Aorta (tissue), 5 donors: ENCODE measurements around the gene FHDC1. TPM values are rescaled to one million over a fixed set of nuclear protein-coding genes. Genes with fewer than 3 reads are reported as not detected.

ENCODE experiments used
- ATAC-seq: fragments of 200-7000 bp; cut with Tn5 transposase; one replicate; pipeline ENCODE4 v1.9.1; 2022; ENCODE audit warnings: moderate library complexity; ENCODE audit not compliant: low FRiP score
- DNase-seq, 2 donors: peaks; one replicate each; pipeline ENCODE4 v3.0.0-alpha.2; 2020
- H3K27ac ChIP-seq, 2 donors: one replicate each; pipeline ENCODE4 v1.5.1; 2013; ENCODE audit warnings: low read length in 2 of 2, mild to moderate bottlenecking in 2 of 2, moderate library complexity in 2 of 2, control low read depth in 1 of 2, inconsistent platforms in 1 of 2, low read depth in 1 of 2
- H3K27me3 ChIP-seq, 2 donors: one replicate each; pipeline ENCODE4 v1.6.1; 2013; ENCODE audit warnings: control low read depth in 1 of 2, low read length in 1 of 2, mild to moderate bottlenecking in 1 of 2, moderate library complexity in 1 of 2; ENCODE audit not compliant: insufficient read depth in 2 of 2, control insufficient read depth in 1 of 2
- H3K36me3 ChIP-seq, 2 donors: one replicate each; pipeline ENCODE4 v1.6.1; 2013; ENCODE audit warnings: control low read depth in 1 of 2, low read length in 1 of 2, mild to moderate bottlenecking in 1 of 2; ENCODE audit not compliant: insufficient read depth in 2 of 2, control insufficient read depth in 1 of 2
- H3K4me1 ChIP-seq, 2 donors: one replicate each; pipeline ENCODE4 v1.6.1; 2013; ENCODE audit warnings: low read length in 2 of 2, control low read depth in 1 of 2, mild to moderate bottlenecking in 1 of 2, moderate library complexity in 1 of 2; ENCODE audit not compliant: insufficient read depth in 2 of 2, control insufficient read depth in 1 of 2
- H3K4me3 ChIP-seq, 2 donors: one replicate each; pipeline ENCODE4 v1.5.1; 2013; ENCODE audit warnings: low read length in 2 of 2, control low read depth in 1 of 2, mild to moderate bottlenecking in 1 of 2
- H3K9me3 ChIP-seq: one replicate; pipeline ENCODE4 v1.6.1; 2013; ENCODE audit warnings: mild to moderate bottlenecking, low read length; ENCODE audit not compliant: control insufficient read depth
- WGBS, 2 donors: extraction: QIAGEN DNeasy Blood & Tissue Kit; methylation state at CpG; one replicate each; pipeline ENCODE4 v1.1.7; 2013; 5-methylcytosine and 5-hydroxymethylcytosine counted together
- intact Hi-C, 2 donors: fragments of 100-400 bp; cut with DNase I; formaldehyde crosslinking; loops; one replicate each; pipeline versions ENCODE4 v1.14.2 to v1.15.0; 2022
- polyA plus RNA-seq, 2 donors: library from polyadenylated mRNA; stranded (reverse); fragments of 200-250 nt; gene quantifications; one replicate each; pipeline ENCODE4 v1.2.3, GENCODE V29; 2013
- total RNA-seq, 2 donors: library from RNA; stranded (reverse); fragmentation: NEBNext Ultra II Directional; extraction: Animal tissue kit (Norgen Biotek cat#: 25700); gene quantifications; one replicate each; pipeline ENCODE4 v1.2.1, GENCODE V29; 2021
- donor health status: healthy with polysubstance abuse.
- donor health status: Bipolar disorder and iron deficiency.
- donor health status: DM: no; HTN: no; CAD: no.
- donor health status: DM: no; HTN: no; CAD: no.
- donor health status: DM: yes; HTN: yes; CAD: no.

Gene FHDC1
- total and polyA plus RNA-seq, 4 donors = 0.20 to 3.0 (median 1.1) TPM

- Histone ChIP-seq H3K27me3 (no peaks in the 10 kb centered on the region), H3K4me1 (no peaks in the 10 kb centered on the region), H3K27ac (no peak overlapping the region), H3K36me3 (no peaks in the 10 kb centered on the region), H3K4me3 (no peak overlapping the region), H3K9me3 (no peaks in the 10 kb centered on the region)
- ATAC-seq = no peak
- DNase-seq = no peak
- intact Hi-C loops = no loop called here
Measured at GRCh38 chr4:152903658-152904057, 32.5 kb upstream of the FHDC1 start.

DNA sequence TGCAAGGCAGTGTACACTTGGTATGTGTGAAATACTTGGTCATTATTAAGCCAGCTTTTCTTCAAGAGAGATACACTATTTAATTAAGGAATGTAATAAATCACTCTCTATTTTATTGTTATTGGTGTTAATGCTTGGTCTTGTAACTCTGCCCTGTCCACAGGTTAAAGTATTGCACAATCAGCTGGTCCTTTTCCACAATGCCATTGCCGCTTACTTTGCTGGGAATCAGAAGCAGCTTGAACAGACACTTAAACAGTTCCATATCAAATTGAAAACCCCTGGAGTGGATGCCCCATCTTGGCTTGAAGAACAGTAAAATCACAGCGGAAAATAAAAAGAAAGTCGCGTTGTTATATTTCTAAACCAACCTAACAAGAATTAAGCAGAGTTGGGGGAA lies 26.2 kb upstream of the FHDC1 start:
- 96 to 97% methylated on average over 4 of the region's 4 CpGs for WGBS, 2 donors
- DNase-seq (no peak), ATAC-seq (no peak)
- Histone ChIP-seq H3K4me3 (no peak overlapping the region), H3K36me3 (no peaks in the 10 kb centered on the region), H3K9me3 (no peaks in the 10 kb centered on the region), H3K27me3 (no peaks in the 10 kb centered on the region), H3K27ac (no peak overlapping the region), H3K4me1 (no peaks in the 10 kb centered on the region)
- intact Hi-C loops = no loop called here

DNA sequence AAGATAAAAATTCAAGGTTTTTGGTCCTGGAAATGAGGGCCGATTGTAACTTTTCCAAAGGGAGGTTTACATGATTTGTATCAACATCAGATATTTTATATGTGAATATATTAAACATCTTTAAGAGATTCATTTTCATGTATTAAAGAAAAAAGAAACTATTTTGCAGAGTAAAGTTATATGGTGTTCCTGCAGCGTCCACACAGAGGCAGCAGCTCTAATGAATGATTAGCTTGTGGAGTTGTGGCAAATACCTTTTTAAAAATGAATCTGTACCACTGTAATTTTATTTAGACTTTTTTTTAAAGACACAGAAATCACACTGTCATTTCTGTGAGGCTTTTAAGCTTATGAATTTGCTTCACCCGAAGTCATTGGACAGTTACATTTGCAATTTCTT lies 25.6 kb upstream of the FHDC1 start:
- Histone ChIP-seq H3K4me3 (no peak overlapping the region), H3K36me3 (no peaks in the 10 kb centered on the region), H3K4me1 (no peaks in the 10 kb centered on the region), H3K27ac (no peak overlapping the region), H3K9me3 (no peaks in the 10 kb centered on the region), H3K27me3 (no peaks in the 10 kb centered on the region)
- WGBS, 2 donors = 79 to 98% methylated on average over 3 of the region's 3 CpGs
- ATAC-seq (no peak), DNase-seq (no peak)
- intact Hi-C loops = no loop called here

- Histone ChIP-seq H3K4me3 (no peak overlapping the region), H3K4me1 (no peaks in the 10 kb centered on the region), H3K27me3 (peaks cover 0 to 2% of the 10 kb centered on the region in 2 donors), H3K27ac (no peak overlapping the region), H3K9me3 (peaks cover 2% of the 10 kb centered on the region), H3K36me3 (peaks cover 0 to 2% of the 10 kb centered on the region in 2 donors)
- DNase-seq (no peak), ATAC-seq (no peak)
- intact Hi-C loops = no loop called here
- 94 to 96% methylated on average over 3 of the region's 3 CpGs for WGBS, 2 donors
Measured at GRCh38 chr4:152917543-152918395, 18.4 kb upstream of the FHDC1 start.

- Histone ChIP-seq H3K27me3 (peaks cover 0 to 2% of the 10 kb centered on the region in 2 donors), H3K36me3 (peaks cover 0 to 2% of the 10 kb centered on the region in 2 donors), H3K9me3 (peaks cover 2% of the 10 kb centered on the region), H3K4me3 (no peak overlapping the region), H3K27ac (no peak overlapping the region), H3K4me1 (no peaks in the 10 kb centered on the region)
- ATAC-seq = no peak
- intact Hi-C loops = no loop called here
- 95 to 100% methylated on average over 2 of the region's 2 CpGs for WGBS, 2 donors
- DNase-seq = no peak
Measured at GRCh38 chr4:152919826-152920225, 16.3 kb upstream of the FHDC1 start.

GRCh38 chr4:152920768-152921167 lies 15.4 kb upstream of the FHDC1 start:
- no peak for ATAC-seq
- H3K36me3 ChIP-seq = peaks cover 0 to 2% of the 10 kb centered on the region in 2 donors
- peaks cover 2% of the 10 kb centered on the region for H3K9me3 ChIP-seq
- H3K27me3 ChIP-seq = peaks cover 0 to 2% of the 10 kb centered on the region in 2 donors
- WGBS, 2 donors = 69 to 74% methylated on average over 1 of the region's 1 CpG
- DNase-seq = no peak
- H3K27ac ChIP-seq = no peak overlapping the region
- no peaks in the 10 kb centered on the region for H3K4me1 ChIP-seq
- intact Hi-C loops = no loop called here
- no peak overlapping the region for H3K4me3 ChIP-seq

DNA sequence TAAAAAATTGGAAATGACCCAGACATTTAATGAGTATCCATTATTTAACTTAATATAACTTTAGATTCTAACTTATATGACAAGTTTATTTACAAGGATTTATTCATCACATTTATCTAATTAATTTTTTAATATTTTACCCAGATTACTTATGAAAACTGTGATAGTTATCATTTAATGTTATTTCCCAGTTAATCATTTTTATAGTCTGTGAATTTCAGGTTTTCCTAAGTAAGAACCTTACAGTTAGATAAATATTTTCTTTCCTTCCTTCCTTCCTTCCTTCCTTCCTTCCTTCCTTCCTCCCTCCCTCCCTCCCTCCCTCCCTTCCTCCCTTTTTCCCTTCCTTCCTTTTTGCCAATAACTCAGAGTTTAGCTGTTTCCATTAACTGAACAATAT lies 14.8 kb upstream of the FHDC1 start:
- intact Hi-C loops = no loop called here
- H3K27ac ChIP-seq = no peak overlapping the region
- peaks cover 2% of the 10 kb centered on the region for H3K9me3 ChIP-seq
- H3K4me3 ChIP-seq = no peak overlapping the region
- DNase-seq = no peak
- ATAC-seq = no peak
- peaks cover 0 to 2% of the 10 kb centered on the region in 2 donors for H3K27me3 ChIP-seq
- H3K4me1 ChIP-seq = no peaks in the 10 kb centered on the region
- peaks cover 0 to 2% of the 10 kb centered on the region in 2 donors for H3K36me3 ChIP-seq

GRCh38 chr4:152925851-152926250 lies 10.3 kb upstream of the FHDC1 start:
- H3K27me3 ChIP-seq = no peaks in the 10 kb centered on the region
- H3K27ac ChIP-seq = no peak overlapping the region
- no peaks in the 10 kb centered on the region for H3K4me1 ChIP-seq
- intact Hi-C loops = no loop called here
- no peaks in the 10 kb centered on the region for H3K9me3 ChIP-seq
- ATAC-seq = no peak
- no peak overlapping the region for H3K4me3 ChIP-seq
- WGBS, 2 donors = 58 to 65% methylated on average over 1 of the region's 1 CpG
- H3K36me3 ChIP-seq = no peaks in the 10 kb centered on the region
- no peak for DNase-seq

- Histone ChIP-seq H3K4me1 (no peaks in the 10 kb centered on the region), H3K9me3 (no peaks in the 10 kb centered on the region), H3K27ac (no peak overlapping the region), H3K4me3 (no peak overlapping the region), H3K27me3 (no peaks in the 10 kb centered on the region), H3K36me3 (no peaks in the 10 kb centered on the region)
- DNase-seq = no peak
- no peak for ATAC-seq
- 89 to 91% methylated on average over 4 of the region's 4 CpGs for WGBS, 2 donors
- intact Hi-C loops = no loop called here
Measured at GRCh38 chr4:152926959-152927358, 9.2 kb upstream of the FHDC1 start.
